CD4-positive, alpha-beta T cell (primary cell): ENCODE data around the gene ETFDH. TPM values are rescaled to one million over a fixed set of nuclear protein-coding genes. Genes with fewer than 3 reads are reported as not detected.

ENCODE experiments used
- ATAC-seq: fragments of 200-7000 bp; cut with Tn5 transposase; one replicate; pipeline ENCODE4 v1.10.0; 2022; ENCODE audit warnings: mild to moderate bottlenecking; ENCODE audit not compliant: poor library complexity
- CTCF ChIA-PET: fragments of 350-600 bp; sonication (Branson Sonifier 250); formaldehyde crosslinking; loops from one replicate; lab custom pipeline; 2021; ENCODE audit warnings: antibody characterized with exemption, inconsistent platforms; lab: Charles Lee
- POLR2A ChIA-PET: fragments of 350-600 bp; sonication (Branson Sonifier 250); formaldehyde crosslinking; loops from one replicate; lab custom pipeline; 2021; ENCODE audit warnings: antibody characterized with exemption, inconsistent platforms; lab: Charles Lee
- DNase-seq, 14 experiments: peaks; one replicate each; pipeline ENCODE4 v3.0.0-alpha.2; 2013 to 2020; ENCODE audit warnings: mixed read lengths in 2 of 14
- H3K27ac ChIP-seq, 2 donors: one replicate each; pipeline versions ENCODE4 v1.5.1 to v1.7.0; 2013; ENCODE audit warnings: low read length in 2 of 2, low read depth in 1 of 2, mild to moderate bottlenecking in 1 of 2
- H3K27me3 ChIP-seq, 2 experiments: 1 replicate in 1 of 2; 2 replicates in 1 of 2; pipeline versions ENCODE4 v1.6.1 to v1.7.0; 2013; ENCODE audit warnings: low read length in 2 of 2, control low read depth in 1 of 2, mild to moderate bottlenecking in 1 of 2, moderate library complexity in 1 of 2; ENCODE audit not compliant: insufficient read depth in 2 of 2, control insufficient read depth in 1 of 2
- H3K36me3 ChIP-seq: one replicate; pipeline ENCODE4 v1.6.1; 2013; ENCODE audit warnings: low read length, control low read depth; ENCODE audit not compliant: insufficient read depth
- H3K4me1 ChIP-seq: one replicate; pipeline ENCODE4 v1.6.1; 2013; ENCODE audit warnings: low read length, control low read depth; ENCODE audit not compliant: insufficient read depth
- H3K4me3 ChIP-seq: one replicate; pipeline ENCODE4 v1.5.1; 2013; ENCODE audit warnings: mild to moderate bottlenecking, low read length, moderate library complexity
- H3K9me3 ChIP-seq, 2 experiments: 1 replicate in 1 of 2; 2 replicates in 1 of 2; pipeline versions ENCODE4 v1.6.1 to v1.7.0; 2013; ENCODE audit warnings: low read length in 2 of 2, mild to moderate bottlenecking in 2 of 2, control low read depth in 1 of 2, moderate library complexity in 1 of 2; ENCODE audit not compliant: control insufficient read depth in 1 of 2, insufficient read depth in 1 of 2
- H3K27ac Mint-ChIP-seq: one replicate; pipeline ENCODE4 v1.8.0; 2020; ENCODE audit warnings: mixed read lengths
- H3K27me3 Mint-ChIP-seq: one replicate; pipeline ENCODE4 v1.8.0; 2021; ENCODE audit warnings: mixed read lengths
- H3K36me3 Mint-ChIP-seq: one replicate; pipeline ENCODE4 v1.8.0; 2021; ENCODE audit warnings: low read depth, mixed read lengths
- H3K4me1 Mint-ChIP-seq: one replicate; pipeline ENCODE4 v1.8.0; 2021; ENCODE audit warnings: low read depth, mixed read lengths
- H3K4me3 Mint-ChIP-seq: one replicate; pipeline ENCODE4 v1.8.0; 2020; ENCODE audit warnings: mild to moderate bottlenecking, mixed read lengths
- H3K9me3 Mint-ChIP-seq: one replicate; pipeline ENCODE4 v1.8.0; 2020; ENCODE audit warnings: mixed read lengths
- intact Hi-C, 2 experiments: fragments of 100-400 bp; cut with DNase I in 1 of 2; cut with micrococcal nuclease in 1 of 2; formaldehyde crosslinking; loops; one replicate each; pipeline versions ENCODE4 v1.15.1 to v1.9.0; 2023 to 2025; cut with DNase I, micrococcal nuclease
- total RNA-seq, 174 experiments: library from RNA in 2 of 174; stranded (reverse) in 2 of 174; gene quantifications; one replicate each; pipeline ENCODE4 v1.2.3 and lab custom pipeline; 2021 to 2026
- TF ChIP-seq, protein P1 (sequence below): fragments of 200-600 bp; IDR thresholded peaks from one replicate; pipeline ENCODE4 v1.8.0; 2022; ENCODE audit warnings: antibody characterized with exemption, mild to moderate bottlenecking

The ETFDH gene
- total RNA-seq, 2 experiments from 2014 or later, result 12.7 to 13.1 TPM

DNA sequence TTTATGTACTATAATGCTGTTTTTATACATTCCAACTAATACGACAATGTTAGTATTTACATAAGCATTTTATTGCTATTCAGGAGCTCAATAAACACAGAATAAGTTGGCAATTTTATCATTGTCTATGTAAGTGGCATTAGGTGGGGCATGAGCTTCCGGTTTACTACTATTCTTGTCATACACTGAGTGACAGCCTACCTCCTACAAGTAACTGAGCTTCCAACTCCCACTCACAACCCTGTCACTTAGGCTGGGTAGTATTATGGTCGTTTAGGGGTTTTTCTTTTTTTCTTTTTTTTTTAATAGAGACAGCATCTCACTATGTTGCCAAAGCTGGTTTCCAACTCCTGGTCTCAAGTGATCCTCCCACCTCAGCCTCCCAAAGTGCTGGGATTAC is 43.7 kb downstream of the ETFDH start:
- ChIA-PET CTCF (interaction anchor here (0.8 to 1.4 kb wide), 2 partner anchors 12 to 54 kb away, joined by 3 read pairs; no protein-coding TSS in a partner anchor), POLR2A (interaction anchor here (0.6 to 1.0 kb wide), 2 partner anchors 68 to 112 kb away, joined by 3 read pairs; no protein-coding TSS in a partner anchor)
- Mint-ChIP-seq H3K27me3 (no peaks in the 10 kb centered on the region), H3K36me3 (peaks cover 96% of the 10 kb centered on the region), H3K4me3 (no peak overlapping the region), H3K9me3 (no peaks in the 10 kb centered on the region), H3K4me1 (peaks cover 18% of the 10 kb centered on the region), H3K27ac (no peak overlapping the region)
- intact Hi-C loops, result no loop called here
- no peak for ATAC-seq
- H3K4me1 ChIP-seq, result no peaks in the 10 kb centered on the region
- no peaks in the 10 kb centered on the region for H3K27me3 ChIP-seq
- DNase-seq, result no peak
- H3K36me3 ChIP-seq, result peaks cover 87% of the 10 kb centered on the region
- no peak overlapping the region for H3K27ac ChIP-seq
- H3K4me3 ChIP-seq, result no peak overlapping the region
- TF ChIP-seq, protein P1, sequence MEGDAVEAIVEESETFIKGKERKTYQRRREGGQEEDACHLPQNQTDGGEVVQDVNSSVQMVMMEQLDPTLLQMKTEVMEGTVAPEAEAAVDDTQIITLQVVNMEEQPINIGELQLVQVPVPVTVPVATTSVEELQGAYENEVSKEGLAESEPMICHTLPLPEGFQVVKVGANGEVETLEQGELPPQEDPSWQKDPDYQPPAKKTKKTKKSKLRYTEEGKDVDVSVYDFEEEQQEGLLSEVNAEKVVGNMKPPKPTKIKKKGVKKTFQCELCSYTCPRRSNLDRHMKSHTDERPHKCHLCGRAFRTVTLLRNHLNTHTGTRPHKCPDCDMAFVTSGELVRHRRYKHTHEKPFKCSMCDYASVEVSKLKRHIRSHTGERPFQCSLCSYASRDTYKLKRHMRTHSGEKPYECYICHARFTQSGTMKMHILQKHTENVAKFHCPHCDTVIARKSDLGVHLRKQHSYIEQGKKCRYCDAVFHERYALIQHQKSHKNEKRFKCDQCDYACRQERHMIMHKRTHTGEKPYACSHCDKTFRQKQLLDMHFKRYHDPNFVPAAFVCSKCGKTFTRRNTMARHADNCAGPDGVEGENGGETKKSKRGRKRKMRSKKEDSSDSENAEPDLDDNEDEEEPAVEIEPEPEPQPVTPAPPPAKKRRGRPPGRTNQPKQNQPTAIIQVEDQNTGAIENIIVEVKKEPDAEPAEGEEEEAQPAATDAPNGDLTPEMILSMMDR, result no peak
- H3K9me3 ChIP-seq, result no peaks in the 10 kb centered on the region

DNA sequence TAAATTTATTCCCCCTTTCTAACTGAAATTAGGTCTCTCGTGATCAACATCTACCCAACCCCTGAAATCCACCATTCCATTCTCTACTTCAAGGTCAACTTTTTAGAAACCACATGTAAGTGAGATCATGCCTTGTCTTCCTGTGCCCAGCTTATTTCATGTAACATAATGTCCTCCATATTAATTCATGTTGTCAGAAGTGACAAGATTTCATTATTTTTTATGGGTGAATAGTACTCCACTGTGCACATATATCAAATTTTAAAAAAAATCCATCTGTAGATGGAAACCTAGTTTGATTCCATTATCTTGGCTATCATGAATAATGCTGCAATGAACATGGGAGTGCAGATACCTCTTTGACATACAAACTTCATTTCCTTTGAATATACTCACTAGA is 49.6 kb downstream of the ETFDH start:
- peaks cover 40% of the 10 kb centered on the region for H3K36me3 ChIP-seq
- no peaks in the 10 kb centered on the region for H3K9me3 ChIP-seq
- TF ChIP-seq, protein P1, result no peak
- H3K4me3 ChIP-seq, result peak overlapping the region; percentile 97
- Mint-ChIP-seq H3K36me3 (peaks cover 65% of the 10 kb centered on the region), H3K4me1 (peaks cover 45% of the 10 kb centered on the region), H3K27me3 (no peaks in the 10 kb centered on the region), H3K9me3 (no peaks in the 10 kb centered on the region), H3K4me3 (peak overlapping the region; percentile 96), H3K27ac (peak overlapping the region; percentile 94)
- intact Hi-C loops, result loop anchor here (2.0 to 5.0 kb wide), 2 partner anchors 49 to 381 kb away; partner anchors contain the start of genes ETFDH (in 1 of the 2) and RAPGEF2 (in 1 of the 2)
- ATAC-seq (no peak), DNase-seq (no peak)
- peak overlapping the region in 1 of 2 donors; percentile 94 for H3K27ac ChIP-seq
- CTCF ChIA-PET, result no interaction called here
- peaks cover 17% of the 10 kb centered on the region for H3K4me1 ChIP-seq
- POLR2A ChIA-PET, result interaction anchor here (0.7 to 1.2 kb wide), 2 partner anchors 11 to 48 kb away, joined by 3 read pairs; no protein-coding TSS in a partner anchor
- H3K27me3 ChIP-seq, result no peaks in the 10 kb centered on the region

DNA sequence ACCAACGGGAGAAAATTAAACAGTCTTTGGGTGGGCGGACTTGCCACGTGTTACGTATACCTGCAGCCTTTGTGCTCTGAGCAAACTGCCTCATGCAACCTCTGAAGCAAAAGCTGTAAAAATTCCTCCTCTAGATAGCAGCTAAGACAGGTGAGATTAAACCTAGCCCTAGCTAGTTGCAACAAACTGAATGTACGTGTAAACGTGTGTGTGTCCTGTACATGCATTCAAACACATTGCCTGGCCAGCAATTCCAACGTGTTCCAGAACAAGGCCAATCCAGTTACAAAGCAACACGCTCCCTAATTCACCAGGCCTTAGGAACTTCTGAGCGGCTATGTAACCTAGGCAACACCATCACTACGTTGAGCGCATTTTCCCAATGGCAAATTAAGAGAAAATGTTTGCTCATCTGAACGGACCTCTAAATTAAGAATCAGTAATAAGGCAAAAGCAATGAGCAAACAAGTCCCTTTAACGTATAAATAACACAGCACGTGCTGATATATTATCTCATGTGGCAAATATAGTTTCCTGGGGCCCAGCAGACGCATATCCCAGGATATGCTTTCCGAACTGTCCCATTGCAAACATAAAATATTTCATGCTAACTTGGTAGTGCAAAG is 50.3 kb downstream of the ETFDH start:
- Histone ChIP-seq H3K4me3 (peak overlapping the region; percentile 97), H3K36me3 (peaks cover 32% of the 10 kb centered on the region), H3K27me3 (no peaks in the 10 kb centered on the region), H3K4me1 (peaks cover 17% of the 10 kb centered on the region), H3K9me3 (no peaks in the 10 kb centered on the region), H3K27ac (peak overlapping the region; percentile 85 to 94)
- Mint-ChIP-seq H3K27me3 (no peaks in the 10 kb centered on the region), H3K27ac (peak overlapping the region; percentile 94), H3K4me1 (peaks cover 45% of the 10 kb centered on the region), H3K4me3 (peak overlapping the region; percentile 96), H3K36me3 (peaks cover 57% of the 10 kb centered on the region), H3K9me3 (no peaks in the 10 kb centered on the region)
- TF ChIP-seq, protein P1, result no peak
- ChIA-PET POLR2A (interaction anchor here (0.7 to 1.2 kb wide), 2 partner anchors 12 to 47 kb away, joined by 3 read pairs; no protein-coding TSS in a partner anchor), CTCF (no interaction called here)
- intact Hi-C loops, result loop anchor here (2.0 to 5.0 kb wide), 2 partner anchors 50 to 380 kb away; partner anchors contain the start of genes ETFDH (in 1 of the 2) and RAPGEF2 (in 1 of the 2)
- ATAC-seq, result peak; percentile 7
- peak in 3 of 14 experiments; percentile 9 to 47 (median 44) for DNase-seq
